IPS-NIHi7 (cell line): ENCODE results near the gene ATP5MG.
"Not testable (repeated sequence)": the region's sequence is repeated elsewhere in the genome, so short reads cannot be mapped to it uniquely, and the experiment has no call there.

Experiments
- DNase-seq: peaks from one replicate; pipeline ENCODE4 v3.0.0; 2012; ENCODE audit warnings: mixed read lengths; ENCODE audit errors: extremely low spot score

ATP5MG gene

DNA sequence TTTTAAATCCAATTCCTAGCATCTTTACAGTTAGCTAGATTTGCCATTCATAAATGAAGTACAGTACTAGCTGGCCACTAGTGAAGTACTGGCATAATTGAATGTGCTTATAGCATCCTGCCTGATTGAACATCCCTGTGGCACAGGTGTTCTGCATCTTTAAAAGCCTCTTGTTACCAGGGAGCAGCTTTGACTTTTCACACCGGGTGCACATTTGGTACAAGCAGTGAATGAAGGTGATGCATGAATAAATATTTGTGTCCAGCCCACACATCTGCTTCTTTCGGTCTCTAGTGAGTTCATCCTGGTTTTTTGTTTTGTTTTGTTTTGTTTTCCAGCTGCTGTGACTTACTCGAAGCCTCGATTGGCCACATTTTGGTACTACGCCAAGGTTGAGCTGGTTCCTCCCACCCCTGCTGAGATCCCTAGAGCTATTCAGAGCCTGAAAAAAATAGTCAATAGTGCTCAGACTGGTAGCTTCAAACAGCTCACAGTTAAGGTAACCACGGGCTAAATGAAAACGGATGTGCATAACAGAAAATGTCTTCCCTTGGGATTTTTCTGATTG is 5.3 kb downstream of the ATP5MG start:
- no peak for DNase-seq

DNA sequence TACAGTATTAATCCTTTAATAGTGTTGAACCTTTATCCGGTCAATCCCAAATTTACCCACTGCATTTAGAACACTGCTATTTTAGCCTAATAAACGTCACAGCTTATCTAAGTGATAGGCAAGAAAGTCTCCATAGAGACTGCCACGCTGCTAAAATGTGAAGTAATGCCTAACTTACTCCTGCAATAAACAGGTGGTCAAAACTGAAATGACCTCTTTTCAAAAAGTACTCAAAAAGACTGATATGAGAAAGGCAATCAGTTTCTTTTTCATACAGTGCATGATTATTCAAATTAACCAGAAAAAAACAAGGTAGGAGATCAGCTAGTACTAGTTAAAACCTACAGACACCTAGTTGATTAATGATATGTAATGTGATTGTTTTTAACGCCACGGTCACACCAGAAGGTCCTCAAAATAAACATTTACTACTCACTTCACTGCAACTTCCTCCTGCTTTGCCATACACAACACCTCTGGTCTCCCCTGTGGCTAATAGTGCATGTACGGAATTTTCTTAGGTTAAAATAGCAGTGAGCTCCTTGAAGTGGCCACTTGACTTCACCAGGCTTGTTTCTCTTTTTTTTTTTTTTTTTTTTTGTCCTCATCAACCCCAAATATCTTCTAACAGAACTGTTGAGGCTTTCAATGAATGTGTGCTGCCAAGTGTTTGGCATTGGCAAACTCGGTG is 8.8 kb downstream of the ATP5MG start:
- DNase-seq, result no peak

DNA sequence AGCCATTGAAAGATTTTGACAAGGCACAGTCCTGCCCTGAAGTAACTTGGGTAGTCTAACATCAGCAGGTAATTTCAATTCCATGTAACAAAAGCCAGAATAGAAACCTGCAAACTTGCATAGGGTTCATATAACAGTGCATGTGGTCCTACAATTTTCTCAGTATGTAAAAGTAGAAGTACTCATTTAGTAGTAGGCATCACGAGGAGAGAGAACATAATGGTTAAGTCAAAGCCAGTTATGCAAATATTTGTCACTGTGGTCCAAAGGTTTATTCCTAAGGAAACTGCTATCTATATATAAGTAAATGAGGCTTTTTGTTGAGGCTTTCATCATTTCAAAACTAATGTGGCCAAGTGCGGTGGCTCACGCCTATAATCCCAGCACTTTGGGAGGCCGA is 10.1 kb downstream of the ATP5MG start:
- DNase-seq, result no peak

DNA sequence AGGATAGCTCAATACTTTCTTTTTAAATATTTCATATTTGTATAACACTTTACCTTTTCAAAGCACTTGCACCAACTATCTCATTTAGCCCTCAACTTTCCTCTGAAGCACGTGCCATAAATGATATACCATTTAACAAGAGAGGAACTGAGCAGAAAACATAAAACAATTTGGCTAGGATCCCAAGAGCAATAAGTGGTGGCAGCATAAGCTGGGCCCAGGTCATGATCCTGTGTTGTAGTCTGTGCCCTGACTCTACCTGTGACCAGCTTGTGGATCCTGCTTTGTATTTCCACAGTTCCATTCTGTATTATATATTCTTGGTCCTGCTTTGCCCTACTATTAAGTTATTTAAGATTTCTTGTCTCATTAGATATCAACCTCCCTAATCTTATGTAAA is 11.5 kb downstream of the ATP5MG start:
- no peak for DNase-seq

DNA sequence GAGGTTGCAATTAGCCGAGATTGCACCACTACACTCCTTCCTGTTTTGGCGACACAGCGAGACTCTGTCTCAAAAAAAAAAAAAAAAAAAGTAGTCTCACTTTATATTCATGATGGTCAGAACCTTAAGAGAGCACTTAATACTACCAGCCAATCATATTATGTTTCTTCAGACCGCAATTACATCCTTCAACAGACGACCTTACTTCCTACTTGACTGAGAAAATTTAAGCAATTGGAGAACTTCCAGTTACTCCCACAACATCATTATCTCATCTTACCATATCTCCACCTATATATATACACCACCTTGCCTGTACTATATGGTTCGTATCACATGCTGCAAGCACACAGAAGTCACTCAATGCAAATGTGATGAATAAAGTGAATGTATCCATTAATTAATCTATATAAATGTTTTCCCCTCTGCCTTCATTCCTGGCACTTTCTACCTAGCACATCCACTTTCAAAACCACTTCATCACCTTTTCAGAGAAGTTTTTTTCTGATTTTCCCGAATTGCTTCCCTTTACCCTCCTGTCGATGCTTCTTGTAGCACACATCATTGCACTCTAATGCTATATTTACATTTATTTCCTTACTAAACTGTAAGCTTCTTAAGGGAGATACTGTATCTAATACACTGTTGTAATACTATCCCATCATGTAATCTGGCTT is 13.8 kb downstream of the ATP5MG start:
- DNase-seq, result no peak

DNA sequence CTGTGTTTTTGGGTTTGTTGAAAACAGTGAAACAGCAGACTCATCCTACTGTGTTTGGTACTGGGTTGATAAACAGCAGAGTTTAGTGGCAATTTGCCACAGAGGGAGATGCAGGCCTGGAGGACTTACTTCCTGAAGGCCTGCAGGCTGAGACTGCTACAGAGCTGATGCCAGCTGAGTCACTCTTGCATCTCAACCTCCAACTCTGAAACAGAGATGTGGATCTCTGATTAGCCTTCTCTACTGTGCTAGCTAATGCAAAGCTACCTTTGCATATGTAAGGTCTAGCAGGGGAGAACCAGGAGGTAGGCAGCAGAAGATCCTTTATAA is 14.3 kb downstream of the ATP5MG start:
- peak; percentile 78 for DNase-seq

DNA sequence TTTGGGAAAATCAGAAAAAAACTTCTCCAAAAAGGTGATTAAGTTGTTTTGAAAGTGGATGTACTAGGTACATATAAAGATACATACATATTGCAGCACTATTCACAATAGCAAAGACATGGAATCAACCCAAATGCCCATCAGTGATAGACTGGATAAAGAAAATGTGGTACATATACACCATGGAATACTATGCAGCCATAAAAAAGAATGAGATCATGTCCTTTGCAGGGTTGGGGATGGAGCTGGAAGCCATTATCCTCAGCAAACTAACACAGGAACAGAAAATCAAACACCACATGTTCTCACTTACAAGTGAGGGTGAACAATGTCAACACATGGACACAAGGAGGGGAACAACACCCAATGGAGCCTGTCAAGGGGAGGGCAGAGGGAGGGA is 15.5 kb downstream of the ATP5MG start:
- DNase-seq, result not testable (repeated sequence)

DNA sequence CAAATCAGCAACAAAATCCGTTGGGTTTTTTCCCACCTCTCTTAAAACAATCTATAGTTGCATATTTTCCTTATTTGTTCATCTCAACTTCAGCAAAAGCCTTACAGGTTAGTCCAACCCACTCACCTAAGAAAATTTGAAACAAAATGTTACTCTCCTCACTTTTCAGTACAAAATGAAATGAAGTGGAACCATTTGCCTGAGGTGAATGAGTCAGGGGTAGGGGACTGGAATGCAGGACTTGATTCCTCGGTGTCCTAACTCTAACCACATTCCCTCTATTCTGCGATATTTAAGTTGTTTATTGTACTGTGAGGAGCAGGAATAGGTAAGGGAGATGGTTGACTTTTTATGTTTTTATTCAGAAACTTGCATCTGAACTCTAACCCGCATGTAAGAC is 16.4 kb downstream of the ATP5MG start:
- no peak for DNase-seq

DNA sequence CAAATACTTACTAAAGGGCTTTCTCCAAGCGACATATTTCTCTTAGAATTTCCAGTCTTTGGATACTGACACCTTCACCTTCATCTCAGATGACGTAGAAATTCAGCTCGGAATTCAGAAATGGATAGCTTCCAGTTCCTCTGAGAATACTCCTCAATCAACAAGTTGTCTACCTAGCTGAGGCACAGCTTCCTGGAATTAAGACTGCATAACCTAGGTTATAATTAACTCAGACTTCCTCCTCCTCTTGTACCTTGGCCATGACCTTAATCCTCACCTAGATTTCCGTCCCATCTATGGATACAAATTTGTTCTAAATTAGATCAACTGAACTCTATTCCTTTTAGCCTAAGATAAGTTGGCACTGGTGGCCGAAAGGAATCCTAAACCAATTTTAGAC is 17.4 kb downstream of the ATP5MG start:
- DNase-seq, result no peak

DNA sequence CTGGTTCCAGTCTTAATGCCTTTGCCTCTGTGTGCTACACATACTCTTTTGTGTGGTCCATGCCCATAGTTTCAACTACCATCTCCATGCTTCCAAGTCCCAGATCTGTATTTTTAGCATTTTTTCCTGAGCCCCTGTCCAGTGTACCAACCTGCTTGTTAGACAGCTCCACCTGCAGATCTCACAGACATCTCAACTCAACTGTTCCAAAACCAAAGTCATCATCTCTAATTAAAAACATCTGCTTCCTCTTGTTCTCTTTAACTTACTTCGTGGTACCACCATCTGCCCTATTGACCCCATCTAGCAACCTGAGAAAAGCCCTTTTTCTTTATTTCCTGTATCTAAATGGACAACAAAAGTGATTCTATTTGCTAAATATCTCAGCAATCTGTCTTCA is 26.3 kb downstream of the ATP5MG start:
- no peak for DNase-seq

DNA sequence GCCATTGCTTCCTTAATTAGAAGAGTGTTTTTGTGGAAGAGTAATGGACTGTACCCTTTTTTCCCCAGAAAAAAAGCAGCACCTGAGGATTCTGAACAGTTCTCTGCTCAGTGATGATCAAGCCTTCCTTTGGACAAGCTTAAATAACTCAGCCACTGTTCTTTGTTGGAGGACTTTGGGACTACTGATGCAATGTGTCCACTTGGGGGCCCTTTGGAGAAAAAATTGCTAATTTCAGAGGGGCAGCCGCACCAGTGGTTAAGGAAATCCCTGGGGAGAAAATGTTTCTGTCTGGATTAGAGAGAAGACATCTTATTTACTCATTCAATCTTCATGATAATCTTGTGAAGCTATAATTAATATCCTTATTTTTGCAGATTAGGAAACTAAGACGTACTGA is 29.6 kb downstream of the ATP5MG start:
- DNase-seq, result no peak

DNA sequence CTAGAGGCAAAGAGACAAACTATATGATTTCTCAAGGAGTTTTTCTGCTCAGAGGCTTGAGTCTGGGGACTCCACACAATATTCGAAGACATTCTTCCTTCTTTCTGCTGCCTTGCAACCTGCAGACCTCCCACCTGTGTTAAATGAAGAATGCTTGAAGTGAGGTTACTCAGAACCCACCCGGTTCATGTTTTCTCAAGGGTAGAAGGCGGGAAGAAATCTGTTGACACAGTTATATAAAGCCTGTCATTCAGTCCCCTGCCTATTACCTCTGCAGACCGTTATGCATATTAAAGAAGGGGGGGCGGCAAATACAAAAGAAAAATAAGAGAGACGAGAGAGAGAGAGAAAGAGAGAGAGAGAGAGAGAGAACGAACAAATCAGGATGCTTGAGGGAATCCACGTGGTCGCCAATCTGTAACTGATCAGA is 32.7 kb downstream of the ATP5MG start:
- DNase-seq, result no peak

DNA sequence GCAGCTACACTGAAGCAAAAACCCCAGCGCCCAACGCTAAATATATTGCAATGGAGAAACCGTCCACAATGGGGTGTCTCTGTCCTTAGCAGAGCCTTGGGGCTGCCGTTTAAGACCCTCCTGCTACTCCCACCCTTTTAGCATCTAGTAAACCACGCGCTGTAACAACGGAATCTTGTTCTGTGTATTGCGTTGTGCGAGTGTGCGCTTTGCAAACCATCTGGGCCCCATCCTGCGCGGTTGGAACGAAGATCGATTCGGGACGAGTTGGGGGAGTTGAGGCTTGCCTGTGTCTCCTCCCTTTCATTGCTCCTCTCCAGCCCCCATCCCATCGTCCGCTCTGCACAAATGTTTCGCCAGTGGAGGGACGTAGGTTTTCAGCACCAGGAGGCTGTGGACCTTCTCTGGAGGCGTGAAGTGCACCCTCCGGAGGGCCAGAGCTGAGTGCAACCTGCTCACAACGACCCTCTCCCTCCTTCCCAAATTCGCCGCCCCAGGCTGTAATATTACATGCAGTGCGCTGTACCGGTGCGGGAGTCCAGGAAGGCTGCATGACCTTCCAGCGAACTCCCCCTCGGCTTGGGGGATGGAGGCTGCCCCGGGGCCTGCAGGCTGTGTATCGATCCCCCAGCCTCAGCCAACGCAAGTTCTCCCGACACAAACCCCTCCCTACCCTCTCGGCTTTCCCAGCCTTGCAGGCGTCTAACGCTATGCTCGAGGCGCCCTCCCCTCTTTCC is 33.3 kb downstream of the ATP5MG start:
- peak; percentile 57 for DNase-seq

DNA sequence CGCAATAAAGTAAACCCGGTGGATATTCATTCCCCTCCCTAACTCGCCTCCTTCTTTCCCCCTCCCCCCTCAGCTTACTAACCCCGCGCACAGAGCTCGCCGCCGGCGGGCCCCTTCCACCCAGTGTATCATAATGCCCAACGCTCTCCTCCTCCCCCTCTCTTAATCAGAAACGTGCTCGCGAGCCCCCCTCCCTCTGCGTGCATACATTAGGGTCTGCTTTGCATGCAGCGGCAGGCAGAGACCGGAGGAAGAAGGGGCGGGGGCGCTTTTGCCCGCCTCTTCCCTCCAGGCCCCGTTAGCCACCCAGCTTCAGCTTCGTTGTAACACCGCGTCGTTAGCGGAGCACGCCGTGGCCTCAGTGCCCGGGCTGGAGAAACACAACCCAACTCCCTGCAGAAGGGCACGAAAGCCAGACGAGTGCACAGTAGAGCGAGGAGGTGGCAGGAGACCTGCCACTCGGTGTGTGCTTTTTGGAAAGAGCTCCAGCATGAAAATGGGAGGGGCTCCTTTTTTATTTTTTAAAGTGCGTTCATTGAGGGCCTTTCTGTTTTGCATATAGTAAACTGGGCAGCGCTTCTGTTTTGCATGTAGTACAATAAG is 34.0 kb downstream of the ATP5MG start:
- peak; percentile 77 for DNase-seq

DNA sequence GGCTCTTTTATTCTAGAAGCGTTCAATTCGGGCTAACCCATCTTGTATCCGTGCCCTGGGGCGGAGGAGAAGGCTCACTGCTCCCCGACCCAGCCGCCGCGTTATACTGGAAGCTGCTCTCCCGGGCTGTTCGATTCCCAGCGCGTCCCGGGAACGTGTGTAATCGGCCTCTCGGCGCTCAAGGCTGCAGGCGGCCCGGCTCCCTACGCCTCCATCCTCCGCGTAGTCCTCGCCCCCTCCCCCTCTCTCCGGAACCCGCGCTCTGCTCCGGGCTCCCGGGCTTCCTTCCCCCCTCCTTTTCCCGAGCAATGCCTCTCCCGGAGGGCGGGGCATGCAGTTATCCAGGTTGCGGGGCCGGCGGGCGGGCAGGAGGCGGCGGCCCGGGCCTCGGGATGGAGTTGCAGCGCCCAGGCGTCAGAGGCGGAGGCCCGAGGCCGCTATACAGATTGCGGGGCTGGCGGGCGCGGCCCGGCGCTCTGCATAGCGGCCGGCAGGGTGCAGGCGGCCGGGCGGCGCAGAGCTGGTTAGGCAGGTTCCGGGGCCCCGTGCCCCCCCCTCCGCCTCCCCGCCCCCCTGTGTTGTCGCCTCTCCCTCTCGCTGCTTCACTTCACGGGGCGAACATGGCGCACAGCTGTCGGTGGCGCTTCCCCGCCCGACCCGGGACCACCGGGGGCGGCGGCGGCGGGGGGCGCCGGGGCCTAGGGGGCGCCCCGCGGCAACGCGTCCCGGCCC is 34.7 kb downstream of the ATP5MG start, which contains the start of gene KMT2A:
TSS of gene KMT2A (plus strand) at position 600 of the 732 bp plus-strand sequence. CDS start at position 621, 21 bp downstream.
- peak; percentile 93 for DNase-seq

DNA sequence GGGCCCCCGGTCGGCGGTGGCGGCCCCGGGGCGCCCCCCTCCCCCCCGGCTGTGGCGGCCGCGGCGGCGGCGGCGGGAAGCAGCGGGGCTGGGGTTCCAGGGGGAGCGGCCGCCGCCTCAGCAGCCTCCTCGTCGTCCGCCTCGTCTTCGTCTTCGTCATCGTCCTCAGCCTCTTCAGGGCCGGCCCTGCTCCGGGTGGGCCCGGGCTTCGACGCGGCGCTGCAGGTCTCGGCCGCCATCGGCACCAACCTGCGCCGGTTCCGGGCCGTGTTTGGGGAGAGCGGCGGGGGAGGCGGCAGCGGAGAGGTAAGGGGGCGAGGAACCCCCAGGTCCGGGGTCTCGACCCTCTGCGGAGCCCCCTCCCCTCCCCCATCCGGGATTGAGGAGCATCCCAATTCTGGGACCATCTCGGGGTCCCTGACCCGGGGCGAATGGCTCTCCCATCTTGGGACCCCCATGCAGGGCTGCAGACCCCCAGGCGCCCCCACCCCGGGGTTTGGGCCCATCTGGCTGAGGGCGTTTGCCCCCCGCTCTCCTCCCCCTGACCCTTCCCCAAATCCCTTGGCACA is 35.3 kb downstream of the ATP5MG start:
- peak; percentile 19 for DNase-seq

DNA sequence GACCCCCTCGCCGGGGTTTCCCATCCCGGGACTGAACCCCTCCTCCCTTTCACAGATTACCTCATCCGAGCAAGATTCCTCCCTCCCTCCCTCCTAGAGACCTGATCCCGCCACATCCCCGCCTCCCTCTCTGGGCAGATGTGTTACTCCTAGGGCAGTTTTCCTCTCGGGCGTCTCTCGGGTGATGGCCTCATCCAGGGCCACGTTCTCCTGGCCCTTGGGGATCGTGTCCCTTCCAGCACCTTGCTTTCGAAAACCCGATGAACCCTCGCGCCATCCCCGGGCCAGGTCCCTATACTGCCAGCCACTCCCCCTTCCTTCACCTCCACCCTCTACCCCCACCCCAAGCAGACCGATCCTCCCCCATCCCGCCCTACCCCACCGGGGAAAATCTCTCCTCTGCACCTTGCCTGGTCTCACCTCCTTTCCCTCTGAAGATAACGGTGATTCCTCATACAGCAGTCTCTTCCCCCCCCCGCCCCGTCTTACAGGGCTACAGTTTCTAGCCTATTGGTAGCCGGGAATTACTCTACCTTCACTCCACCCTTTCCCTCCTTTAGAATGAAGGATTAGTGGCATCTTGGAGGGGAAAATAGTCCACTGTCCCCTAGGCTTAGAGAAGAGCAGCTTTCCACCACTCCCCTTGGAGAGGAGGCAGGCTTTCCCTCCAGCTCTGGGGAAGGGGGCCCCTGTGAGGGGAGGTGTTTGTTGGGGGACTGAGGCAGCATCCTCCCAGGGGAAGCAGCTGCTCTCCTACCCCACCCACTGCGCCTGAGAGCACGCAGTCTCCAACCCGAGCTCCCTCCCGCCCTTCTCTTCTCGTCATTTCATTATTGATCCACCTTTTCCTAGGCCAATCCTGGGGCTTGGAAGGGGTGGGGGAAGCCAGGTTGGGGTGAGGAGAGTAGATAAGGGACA is 36.1 kb downstream of the ATP5MG start:
- peak; percentile 64 for DNase-seq

DNA sequence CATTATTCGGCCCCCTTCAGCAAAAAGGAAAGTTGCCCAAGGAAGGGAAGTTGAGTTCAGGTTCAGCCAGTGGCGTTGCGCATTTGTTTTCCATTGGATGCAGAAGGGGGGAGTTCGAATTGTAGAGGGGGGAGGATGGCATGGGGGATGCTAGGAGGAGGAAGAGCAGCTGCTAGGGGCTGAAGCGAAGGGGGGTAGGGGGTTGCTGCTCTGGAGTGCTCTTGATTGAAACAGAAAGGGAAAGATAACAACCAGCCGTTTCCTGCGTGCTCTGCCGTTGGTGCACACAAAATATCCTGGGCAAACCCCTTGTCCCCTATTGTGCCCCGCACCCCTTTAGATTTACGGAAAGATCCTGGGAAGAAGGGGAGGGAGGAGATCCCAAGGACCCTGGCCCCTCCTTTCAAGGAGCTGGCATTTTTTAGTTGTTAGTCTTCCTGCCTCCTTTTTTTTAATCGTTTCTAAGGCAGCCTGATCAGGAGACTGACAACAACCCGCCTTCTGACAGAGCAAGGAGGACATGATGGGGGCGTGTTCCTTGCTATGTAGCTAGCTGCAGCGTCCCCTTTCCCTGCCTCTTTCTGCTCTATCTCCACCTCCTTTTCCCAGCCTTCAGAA is 37.0 kb downstream of the ATP5MG start:
- DNase-seq, result peak; percentile 64

DNA sequence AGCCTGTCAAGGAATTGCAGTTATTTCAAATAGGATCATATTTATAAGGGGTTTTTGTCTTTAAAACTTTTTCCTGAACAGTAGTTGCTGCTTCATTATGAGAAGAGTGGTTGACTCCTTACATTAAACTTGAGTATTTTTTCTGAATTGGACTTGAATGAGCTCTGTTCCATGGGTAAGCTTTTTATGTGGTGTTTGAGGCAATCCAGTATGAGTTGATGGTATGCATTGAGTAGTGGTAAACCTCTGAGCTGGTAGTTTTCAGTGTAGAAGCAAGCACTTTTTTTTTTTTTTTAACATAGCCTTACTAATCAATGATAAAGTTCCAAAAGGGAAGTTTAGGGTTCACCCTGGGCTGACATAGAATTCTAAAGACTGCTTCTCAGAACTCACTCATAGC is 38.2 kb downstream of the ATP5MG start:
- DNase-seq, result no peak
